ENCODE data around the gene TXNRD1.
"Not testable (repeated sequence)": the region's sequence is repeated elsewhere in the genome, so short reads cannot be mapped to it uniquely, and the experiment has no call there.

TXNRD1 gene

DNA sequence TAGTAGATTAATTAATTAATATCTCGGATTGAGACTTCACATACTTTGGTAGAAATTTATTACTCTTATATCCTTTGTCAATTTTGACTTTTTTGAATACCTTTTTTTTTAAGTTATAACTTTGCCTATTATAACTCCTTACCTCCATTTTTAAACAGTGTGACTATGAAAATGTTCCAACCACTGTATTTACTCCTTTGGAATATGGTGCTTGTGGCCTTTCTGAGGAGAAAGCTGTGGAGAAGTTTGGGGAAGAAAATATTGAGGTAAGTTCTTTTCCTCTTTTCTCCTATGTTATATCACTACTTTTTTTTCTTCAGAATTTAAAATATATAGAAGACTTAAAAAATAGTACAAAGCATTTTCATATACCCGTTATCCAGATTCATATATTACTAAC, 115.8 kb downstream of the TXNRD1 start:
- DNase-seq: no peak

DNA sequence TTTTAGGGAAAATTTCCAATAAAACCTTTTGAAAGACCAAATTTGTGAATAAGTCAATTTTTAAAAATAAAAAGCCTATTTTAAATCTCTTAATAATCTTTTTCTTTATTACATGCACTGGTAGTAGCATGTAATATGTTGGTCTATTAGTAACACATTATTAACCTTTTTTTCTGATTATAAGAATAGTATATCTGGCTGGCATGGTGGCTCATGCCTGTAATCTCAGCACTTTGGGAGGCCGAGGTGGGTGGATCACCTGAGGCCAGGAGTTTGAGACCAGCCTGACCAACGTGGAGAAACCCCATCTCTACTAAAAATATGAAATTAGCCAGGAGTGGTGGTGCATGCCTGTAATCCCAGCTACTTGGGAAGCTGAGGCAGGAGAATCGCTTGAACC, 116.7 kb downstream of the TXNRD1 start:
- DNase-seq: not testable (repeated sequence)

DNA sequence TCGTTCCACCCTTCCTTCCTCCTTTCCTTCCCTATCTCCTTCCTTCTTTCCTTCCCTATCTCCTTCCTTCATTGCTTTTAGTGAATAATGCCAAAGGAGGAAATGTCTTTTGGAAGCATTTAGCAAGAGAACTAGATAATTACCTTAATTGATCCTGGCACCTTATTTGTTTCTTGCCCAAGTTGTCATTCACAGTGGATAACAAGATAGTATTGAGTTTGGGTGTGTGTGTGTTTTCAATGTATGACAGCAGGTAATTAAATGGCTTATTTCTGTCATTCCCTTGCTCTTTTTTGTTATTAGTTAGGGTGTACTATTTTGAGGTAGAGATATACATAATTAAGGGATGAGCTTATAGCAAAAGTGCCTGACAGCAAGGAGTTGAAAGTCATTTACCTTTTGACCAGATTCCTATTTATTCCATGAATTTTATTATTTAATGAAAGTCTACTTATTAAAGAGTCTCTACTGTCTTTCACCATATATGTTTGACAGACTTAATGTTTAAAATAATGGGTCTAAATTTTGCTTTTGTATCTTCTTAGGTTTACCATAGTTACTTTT, 118.2 kb downstream of the TXNRD1 start:
- DNase-seq: no peak

DNA sequence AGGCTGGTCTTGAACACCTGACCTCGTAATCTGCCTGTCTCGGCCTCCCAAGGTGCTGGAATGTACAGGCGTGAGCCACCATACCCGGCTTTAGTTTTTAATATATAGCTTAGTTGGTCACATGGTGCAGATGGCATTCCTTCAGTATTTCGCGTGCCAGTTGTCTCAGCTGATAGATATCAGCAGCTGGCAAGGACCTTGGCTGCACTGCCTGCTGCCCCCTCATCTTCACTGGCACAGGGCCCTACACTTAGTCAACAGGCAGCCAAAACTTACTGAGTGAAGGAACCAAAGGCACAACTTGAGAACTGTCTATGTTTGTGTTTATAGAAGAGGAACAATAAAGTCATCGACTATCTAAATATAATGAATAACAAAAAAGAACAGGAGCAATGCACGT, 119.0 kb downstream of the TXNRD1 start:
- no peak for DNase-seq

DNA sequence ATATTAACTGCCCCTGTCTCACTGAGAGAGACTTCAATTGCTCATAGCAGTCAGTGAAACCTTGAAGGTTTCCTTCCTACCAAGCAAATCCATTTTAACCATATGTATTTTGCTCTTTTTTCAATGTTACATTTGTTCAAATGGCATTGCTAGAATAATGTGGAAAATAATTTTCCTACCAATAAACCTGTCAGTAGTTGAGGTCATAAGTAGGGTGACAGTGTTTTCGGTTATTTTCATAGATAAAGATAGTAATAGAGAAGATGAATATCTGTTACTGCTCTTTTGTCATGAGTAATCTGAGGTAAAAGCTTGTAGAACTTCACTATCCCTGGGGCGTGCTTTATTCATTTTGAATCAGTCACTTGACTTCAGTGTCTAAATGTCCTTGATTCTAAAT, 120.5 kb downstream of the TXNRD1 start:
- no peak for DNase-seq

DNA sequence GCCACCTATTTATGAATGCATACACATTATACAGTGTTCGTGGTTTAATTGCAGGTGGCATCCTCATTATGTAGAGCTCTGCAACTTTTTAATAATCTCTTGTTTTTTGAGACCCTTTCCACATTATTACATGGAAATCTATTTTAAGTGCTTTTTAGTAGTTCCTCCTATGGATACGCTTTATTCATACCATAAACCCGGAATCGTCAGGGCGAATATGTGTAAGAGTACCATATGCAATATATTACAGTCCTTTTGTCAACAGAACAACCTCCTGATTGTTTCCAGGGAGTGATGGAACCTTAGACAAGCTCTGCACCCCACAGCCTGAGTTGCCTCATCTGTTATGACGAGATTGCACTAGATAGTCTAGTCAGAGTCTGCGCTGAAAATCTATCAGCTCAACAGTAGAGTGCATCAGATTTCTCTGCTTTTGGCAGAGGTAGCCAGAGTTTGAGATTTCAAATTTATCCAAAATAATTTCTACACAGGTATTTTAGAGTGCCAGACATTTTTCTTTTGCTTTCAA, 121.5 kb downstream of the TXNRD1 start:
- no peak for DNase-seq

DNA sequence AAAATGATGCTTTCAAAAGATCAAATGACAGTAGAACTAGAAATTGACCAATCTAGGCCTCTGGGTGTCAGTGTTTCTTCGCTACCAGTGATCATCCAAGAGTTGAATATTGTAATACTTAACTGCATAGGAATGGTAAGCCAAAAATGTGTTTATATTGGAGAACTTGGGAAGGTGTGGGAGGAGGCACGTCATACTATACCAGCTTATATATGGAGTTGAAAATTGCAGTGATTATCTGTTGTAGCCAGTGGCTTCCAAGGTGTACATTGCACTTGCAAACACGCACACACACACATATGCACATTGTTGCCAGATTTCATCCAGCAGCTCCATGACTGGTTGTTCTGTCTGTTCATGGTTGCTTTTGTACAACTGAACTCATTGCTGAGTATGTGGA, 124.1 kb downstream of the TXNRD1 start:
- no peak for DNase-seq

DNA sequence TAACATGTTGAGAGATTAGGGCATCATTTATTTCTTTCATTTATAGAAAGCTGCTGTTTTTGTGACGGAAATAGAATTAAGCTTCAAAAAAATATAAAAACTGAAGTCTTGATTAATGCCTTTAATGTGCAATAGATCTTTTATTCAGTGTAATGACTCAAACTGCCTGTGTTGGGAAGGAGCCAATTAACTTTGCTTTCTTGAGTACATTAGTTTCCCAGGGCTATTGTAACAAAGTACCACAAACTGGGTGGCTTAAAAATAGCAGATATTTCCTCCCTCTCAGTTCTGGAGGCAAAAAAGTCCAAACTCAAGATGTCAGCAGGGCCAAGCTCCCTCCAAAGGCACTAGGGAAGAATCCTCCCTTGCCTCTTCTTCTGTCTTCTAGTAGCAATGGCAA, 124.6 kb downstream of the TXNRD1 start:
- DNase-seq: no peak

DNA sequence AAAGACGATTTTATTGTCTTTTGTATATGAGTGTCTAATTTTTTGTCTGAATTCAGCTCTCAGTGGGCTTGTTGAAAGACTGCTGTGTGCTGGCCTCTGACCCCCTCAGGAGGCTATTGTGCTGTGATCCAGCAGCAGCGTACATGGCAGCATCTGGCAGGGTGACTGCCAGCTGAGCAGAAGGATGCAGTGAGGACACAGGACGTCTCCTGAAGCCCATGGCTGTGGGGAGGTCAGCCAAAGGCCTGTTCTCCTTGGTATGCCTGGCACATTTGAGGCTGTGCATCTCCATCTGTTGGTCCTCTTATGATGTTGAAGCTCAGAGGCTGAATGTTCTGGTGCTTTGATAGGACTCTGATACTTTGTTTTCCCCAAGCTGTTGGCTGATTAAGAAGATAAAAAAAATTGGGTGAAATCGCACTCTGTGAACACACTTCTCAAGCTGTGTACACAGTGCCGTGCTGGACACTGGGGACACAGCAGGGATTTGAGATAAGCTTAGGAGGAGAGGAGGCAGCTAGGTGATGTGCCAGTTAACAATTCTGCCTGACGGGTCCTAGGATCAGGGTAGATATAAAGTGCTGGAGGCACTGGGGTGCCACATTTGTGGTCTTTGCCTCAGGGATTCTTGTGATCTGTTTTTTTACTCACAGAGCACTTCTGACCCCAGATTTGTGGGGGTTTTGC, 125.5 kb downstream of the TXNRD1 start:
- DNase-seq: no peak

DNA sequence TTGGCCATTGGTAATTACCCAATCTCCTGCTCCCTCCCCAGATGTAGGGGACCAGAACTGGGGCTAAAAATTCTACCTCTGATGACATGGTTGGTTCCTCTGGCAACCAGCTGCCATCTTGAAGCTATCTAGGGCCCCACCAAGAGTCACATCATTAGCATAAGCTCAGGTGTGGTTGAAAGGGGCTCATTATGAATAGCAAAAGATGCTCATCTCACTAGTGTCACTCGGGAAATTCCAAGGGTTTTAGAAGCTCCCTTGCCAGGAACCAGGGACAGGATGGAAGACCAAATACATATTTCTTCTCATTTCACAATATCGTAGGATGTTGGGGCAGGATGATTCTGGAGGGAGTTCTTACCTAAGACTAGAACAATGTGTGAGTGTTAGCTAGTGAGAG, 126.6 kb downstream of the TXNRD1 start:
- no peak for DNase-seq

DNA sequence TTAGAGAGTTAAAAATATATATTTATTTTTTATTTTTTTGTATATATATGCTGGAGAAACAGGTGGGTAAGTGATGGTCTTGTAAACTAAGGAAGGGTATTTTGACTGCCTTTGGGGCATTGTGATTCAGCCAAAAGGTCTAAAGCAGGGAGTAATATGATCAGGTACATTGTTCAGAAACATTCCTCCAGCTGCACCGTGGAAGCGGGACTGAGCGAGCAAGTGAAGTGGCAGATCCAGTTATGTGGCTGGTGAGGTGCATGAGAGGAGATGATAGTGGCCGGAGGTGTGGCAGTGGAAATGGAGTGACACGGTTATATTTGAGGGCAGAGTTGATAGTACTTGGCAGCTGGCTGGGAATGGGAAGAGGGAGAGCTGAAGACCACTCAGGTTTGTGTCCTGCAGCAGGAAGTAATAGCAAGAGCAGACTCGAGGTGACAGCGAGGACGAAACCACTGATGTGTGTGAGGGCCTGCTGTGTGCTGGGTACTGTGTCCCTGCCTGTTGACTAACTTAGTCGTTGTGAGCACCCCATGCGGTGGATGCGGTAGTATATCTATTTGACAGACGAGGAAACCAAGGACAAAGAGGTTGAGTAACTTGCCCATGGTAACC, 127.2 kb downstream of the TXNRD1 start:
- no peak for DNase-seq

DNA sequence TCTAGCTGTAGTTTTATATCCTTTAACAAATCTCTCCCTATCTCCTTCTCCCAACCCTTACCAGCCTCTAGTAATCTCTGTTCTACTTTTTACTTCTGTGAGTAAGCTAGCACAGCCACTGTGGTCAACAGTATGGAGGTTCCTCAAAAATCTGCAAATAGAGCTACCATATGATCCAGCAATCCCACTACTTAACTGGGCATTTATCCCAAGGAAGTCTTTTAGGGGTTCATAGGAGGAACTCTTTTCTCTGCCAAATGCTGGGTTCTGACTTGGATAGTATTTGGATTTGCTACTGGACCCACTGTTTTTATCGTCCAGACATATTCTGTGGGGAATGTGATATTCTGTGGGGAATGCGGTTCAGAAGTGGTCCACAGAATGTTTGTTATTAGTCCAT, 129.1 kb downstream of the TXNRD1 start:
- DNase-seq: no peak

DNA sequence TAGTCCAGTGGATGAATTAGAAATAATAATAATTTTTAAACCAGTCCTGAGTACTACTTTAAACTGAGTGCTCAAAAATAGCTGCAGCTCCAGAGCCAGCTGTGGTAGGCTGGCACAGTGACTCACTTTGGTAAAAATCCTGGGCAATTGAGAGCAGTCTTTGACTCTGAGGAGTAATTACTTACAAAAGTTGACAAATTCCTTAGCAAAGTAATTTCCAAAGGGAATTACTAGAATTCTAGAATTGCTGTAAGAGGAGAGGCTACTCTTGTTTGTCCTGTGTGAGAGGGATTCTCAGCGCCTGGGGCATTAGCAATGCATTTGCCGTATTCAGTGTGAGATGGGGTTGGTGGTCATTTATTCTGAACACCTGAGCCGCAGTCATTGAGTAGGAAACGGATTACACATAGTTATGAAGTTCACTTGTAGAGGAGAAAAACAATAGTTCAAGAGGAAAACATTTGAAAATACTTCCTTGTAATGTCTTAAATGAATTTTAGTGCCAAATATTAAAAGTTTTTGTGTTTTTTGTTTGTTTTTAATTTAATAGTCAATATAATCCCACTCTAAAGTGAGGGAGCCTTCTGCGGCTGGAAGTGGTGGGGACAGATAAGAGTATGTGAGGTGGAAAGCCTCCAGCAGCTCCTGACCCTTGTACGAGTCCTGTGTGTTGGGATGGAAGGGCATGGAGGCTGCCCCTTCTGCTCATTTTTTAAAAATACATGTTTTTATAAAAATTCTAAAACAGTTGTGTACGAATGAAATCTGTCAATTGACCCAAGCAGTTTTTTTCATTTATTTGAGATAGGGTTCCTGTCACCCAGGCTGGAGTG, 129.9 kb downstream of the TXNRD1 start:
- DNase-seq: no peak

DNA sequence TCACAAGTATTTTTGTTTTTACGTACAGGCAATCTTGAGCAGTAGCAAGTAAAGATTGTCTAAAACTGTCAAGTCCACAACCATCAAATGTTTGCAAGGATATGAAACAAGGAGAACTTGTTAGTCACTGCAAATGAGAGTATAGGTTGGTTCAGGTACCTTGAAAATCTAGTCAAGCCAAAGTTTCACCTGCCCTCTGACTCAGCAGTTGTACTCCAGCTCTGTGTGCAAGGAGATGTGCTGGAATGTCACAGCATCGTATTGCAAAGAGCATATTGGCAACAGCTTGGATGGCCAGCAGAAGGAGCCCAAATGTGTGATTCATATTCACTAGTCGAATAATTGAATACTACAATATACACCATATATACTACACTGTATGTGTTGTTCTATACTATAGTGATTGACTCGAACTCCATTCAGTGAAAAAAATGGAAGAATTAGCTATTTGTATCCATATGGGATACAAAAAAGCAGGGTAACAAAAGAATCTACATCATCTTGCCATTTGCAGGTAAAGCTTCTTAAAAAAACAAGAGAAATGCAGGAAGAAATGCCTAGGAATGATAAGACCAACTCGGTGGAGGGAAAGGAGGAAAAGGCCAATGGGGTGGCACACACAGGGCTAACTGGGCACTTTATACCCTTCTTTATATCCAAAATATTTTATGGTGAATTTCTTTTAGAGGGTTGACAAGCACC, 131.9 kb downstream of the TXNRD1 start:
- no peak for DNase-seq

DNA sequence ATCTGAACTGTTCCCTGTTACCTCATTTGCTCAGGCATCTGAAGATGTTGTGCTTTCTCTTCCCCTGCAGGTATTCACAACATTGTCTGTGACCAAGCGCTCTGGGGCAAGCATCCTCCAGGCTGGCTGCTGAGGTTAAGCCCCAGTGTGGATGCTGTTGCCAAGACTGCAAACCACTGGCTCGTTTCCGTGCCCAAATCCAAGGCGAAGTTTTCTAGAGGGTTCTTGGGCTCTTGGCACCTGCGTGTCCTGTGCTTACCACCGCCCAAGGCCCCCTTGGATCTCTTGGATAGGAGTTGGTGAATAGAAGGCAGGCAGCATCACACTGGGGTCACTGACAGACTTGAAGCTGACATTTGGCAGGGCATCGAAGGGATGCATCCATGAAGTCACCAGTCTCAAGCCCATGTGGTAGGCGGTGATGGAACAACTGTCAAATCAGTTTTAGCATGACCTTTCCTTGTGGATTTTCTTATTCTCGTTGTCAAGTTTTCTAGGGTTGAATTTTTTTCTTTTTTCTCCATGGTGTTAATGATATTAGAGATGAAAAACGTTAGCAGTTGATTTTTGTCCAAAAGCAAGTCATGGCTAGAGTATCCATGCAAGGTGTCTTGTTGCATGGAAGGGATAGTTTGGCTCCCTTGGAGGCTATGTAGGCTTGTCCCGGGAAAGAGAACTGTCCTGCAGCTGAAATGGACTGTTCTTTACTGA, 132.9 kb downstream of the TXNRD1 start:
- no peak for DNase-seq

DNA sequence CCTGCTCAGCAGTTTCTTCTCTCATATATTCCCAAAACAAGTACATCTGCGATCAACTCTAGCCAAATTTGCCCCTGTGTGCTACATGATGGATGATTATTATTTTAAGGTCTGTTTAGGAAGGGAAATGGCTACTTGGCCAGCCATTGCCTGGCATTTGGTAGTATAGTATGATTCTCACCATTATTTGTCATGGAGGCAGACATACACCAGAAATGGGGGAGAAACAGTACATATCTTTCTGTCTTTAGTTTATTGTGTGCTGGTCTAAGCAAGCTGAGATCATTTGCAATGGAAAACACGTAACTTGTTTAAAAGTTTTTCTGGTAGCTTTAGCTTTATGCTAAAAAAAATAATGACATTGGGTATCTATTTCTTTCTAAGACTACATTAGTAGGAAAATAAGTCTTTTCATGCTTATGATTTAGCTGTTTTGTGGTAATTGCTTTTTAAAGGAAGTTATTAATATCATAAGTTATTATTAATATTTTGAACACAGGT, 133.5 kb downstream of the TXNRD1 start:
- no peak for DNase-seq

DNA sequence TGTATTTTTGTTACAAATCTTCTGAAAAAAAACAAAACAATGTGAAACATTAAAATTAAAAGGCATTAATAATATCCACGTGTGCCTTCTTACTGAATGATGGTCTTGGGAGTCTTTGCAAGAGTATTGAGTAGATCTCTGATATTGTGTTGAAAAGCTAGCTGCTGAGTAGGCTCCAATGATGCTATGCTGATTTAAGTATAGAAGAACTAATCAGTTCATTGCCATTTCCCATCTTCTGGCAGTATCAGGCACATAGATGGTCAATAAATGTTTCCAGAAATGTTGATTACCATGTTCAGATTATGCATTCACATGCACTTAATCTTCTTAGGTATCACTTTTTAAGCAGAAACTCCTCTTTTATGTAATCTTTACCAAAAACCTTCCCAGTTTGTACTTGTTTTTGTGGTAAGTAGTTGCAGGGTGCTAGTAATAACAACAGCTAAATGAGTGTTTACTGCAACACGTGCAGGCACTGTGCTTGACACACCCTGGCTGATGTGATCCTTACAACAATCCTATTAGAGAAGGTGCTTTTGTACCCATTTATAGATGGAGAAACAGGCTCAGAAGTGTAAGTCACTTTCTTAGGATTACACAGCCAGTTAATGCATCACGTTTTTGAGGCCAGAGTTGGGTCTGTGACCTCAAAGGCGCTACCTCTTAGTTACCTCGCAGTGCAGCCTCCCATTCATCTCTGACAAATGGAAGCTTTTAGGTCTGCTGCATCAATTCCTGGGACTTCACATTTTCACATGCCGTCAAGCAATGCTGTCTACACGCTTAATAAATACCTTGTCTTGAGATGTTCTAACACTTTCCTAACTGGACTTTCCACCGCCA, 134.9 kb downstream of the TXNRD1 start:
- no peak for DNase-seq

DNA sequence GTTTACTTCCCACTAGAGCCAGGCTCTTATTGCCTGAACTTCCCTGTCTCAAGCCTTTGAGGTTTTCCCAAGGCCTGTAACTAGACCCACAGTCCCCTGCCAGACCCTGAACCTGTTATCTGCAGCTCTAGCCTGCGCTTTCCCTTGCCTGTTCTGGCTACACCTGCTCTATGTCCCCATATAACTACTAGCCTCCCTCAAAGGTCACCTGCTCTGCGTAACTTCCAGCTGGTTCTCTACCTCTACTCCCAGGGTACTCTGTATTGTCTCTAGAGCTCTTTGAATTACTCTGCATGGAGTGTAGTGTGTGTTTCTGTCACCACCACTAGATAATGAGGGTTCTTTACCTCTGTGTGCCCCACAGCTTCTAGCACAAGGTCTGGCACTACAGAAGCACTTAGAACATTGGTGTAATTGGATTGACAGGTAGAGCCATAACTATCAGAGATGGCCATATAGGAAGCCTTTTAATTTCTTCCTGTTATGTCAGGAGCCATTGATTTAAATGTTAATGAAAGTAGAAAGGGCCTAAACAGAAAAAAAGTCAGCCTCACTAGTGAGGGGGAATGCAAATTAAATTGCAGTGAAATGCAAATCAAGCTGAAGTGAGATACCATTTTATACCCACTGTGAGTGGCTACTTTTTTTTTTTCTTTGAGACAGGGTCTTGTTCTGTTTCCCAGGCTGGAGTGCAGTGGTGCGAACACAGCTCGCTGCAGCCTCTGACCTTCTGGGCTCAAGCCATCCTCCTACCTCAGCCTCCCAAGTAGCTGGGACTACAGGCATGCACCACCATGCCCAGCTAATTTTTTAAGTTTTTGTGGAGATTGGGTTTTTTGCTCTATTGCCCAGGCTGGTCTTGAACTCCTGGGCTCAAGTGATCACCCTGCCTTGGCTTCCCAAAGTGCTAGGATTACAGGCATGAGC, 135.7 kb downstream of the TXNRD1 start:
- DNase-seq: no peak

DNA sequence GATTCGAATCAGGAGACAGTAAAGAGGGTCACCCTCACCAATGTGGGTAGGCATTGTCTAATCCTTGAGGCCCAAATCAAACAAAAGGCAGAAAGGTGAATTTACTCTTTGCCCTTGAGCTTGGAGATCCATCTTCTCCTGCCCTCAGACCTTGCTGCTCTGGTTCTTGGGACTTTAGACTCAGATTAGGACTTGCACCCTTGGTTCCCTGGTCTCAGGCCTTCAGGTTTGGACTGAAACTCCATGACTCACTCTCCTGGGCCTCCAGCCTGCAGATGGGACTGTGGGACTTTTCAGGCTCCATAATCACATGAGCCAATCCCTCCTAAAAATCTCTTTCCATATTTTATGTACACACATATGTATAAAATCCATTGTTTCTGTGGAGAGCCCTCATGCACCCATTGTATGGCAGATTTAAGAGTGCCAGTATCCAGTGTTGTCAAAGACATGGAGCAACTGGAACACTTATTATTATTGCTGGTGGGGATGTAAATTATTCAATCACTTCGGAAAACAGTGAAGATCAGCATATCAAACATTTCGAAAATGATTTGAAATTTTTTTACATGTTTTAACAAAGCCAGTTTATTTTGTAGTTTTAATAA, 136.6 kb downstream of the TXNRD1 start:
- no peak for DNase-seq

Data from kidney glomerular epithelial cell (primary cell).